Prostate gland (tissue), 2 donors: Measurements from ENCODE around the gene WDR3. TPM values are rescaled to one million over a fixed set of nuclear protein-coding genes. Genes with fewer than 3 reads are reported as not detected.

Experiments used
- DNase-seq: peaks from one replicate; pipeline ENCODE4 v3.0.0-alpha.2; 2019; ENCODE audit warnings: low spot score
- H3K27ac ChIP-seq, 2 donors: fragments of 200-600 bp; sonication (generic); 2 replicates each; pipeline ENCODE4 v1.5.1; 2017 to 2019
- H3K27me3 ChIP-seq: fragments of 200-600 bp; sonication (generic); replicated peaks from 2 replicates; pipeline ENCODE4 v1.5.1; 2019; ENCODE audit not compliant: insufficient read depth
- H3K36me3 ChIP-seq, 2 donors: fragments of 200-600 bp; sonication (generic); 1 replicate in 1 of 2; 2 replicates in 1 of 2; pipeline versions ENCODE4 v1.5.1 to v1.8.1; 2017 to 2019
- H3K4me1 ChIP-seq: fragments of 200-600 bp; sonication (generic); replicated peaks from 2 replicates; pipeline ENCODE4 v1.5.1; 2019
- H3K4me3 ChIP-seq, 2 donors: fragments of 200-600 bp; sonication (generic); 2 replicates each; pipeline ENCODE4 v1.5.1; 2017 to 2019
- H3K9me3 ChIP-seq: fragments of 200-600 bp; sonication (generic); 2 replicates; pipeline ENCODE4 v1.5.1; 2017
- POLR2A ChIP-seq: fragments of 450-650 bp; IDR thresholded peaks from one replicate; pipeline ENCODE4 v1.6.1; 2016; ENCODE audit warnings: antibody characterized with exemption, mild to moderate bottlenecking
- POLR2AphosphoS5 ChIP-seq: sonication (generic); formaldehyde crosslinking; IDR thresholded peaks from one replicate; pipeline ENCODE4 v1.6.1; 2017; ENCODE audit warnings: antibody characterized with exemption
- WGBS: methylation state at CpG from one replicate; pipeline ENCODE4 v1.1.5; 2018; 5-methylcytosine and 5-hydroxymethylcytosine counted together
- intact Hi-C: fragments of 100-400 bp; cut with DNase I; formaldehyde crosslinking; loops from one replicate; pipeline ENCODE4 v1.14.2; 2022
- total RNA-seq, 2 donors: library from RNA; depleted of rRNA; stranded (reverse); fragments of >200 nt; gene quantifications; one replicate each; pipeline ENCODE4 v1.1.0, GENCODE V29; 2016
- TF ChIP-seq, protein P1 (sequence below), 4 experiments: fragments of 200-600 bp in 2 of 4; fragments of 450-650 bp in 2 of 4; sonication (generic) in 2 of 4; IDR thresholded peaks; 1 replicate in 3 of 4; 2 replicates in 1 of 4; pipeline ENCODE4 v1.5.1; 2016 to 2019; ENCODE audit warnings: antibody characterized with exemption in 4 of 4, mild to moderate bottlenecking in 2 of 4, moderate library complexity in 2 of 4

Gene WDR3
- total RNA-seq, 2 donors from 2014 or later, result 15.6 to 20.6 TPM

DNA sequence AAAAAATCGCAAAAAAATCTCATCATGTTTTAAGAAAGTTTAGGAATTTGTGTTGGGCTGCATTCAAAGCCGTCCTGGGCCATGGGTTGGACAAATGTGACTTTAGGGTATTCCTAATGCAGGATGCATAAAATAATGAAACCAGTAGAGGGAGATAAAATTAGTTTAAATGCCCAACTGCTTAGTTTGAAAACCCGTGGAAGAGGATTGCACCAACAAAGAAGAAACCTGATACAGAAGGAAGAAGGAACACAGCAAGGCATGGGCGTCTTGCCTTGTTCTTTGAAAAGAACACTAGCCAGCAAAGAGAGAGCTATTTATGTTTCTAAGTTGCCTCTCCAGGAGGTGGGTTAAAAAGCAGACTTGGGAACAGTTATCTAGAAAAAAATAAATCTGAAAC is 37.9 kb downstream of the WDR3 start:
- no peaks in the 10 kb centered on the region for H3K36me3 ChIP-seq
- TF ChIP-seq, protein P1, sequence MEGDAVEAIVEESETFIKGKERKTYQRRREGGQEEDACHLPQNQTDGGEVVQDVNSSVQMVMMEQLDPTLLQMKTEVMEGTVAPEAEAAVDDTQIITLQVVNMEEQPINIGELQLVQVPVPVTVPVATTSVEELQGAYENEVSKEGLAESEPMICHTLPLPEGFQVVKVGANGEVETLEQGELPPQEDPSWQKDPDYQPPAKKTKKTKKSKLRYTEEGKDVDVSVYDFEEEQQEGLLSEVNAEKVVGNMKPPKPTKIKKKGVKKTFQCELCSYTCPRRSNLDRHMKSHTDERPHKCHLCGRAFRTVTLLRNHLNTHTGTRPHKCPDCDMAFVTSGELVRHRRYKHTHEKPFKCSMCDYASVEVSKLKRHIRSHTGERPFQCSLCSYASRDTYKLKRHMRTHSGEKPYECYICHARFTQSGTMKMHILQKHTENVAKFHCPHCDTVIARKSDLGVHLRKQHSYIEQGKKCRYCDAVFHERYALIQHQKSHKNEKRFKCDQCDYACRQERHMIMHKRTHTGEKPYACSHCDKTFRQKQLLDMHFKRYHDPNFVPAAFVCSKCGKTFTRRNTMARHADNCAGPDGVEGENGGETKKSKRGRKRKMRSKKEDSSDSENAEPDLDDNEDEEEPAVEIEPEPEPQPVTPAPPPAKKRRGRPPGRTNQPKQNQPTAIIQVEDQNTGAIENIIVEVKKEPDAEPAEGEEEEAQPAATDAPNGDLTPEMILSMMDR (IDR thresholded peaks at IDR 0.05), result no peak
- TF ChIP-seq POLR2AphosphoS5 (no peak), POLR2A (no peak)
- H3K4me3 ChIP-seq, result no peak overlapping the region
- H3K27ac ChIP-seq, result no peak overlapping the region
- no peak for DNase-seq
- H3K9me3 ChIP-seq, result no peaks in the 10 kb centered on the region
- no peaks in the 10 kb centered on the region for H3K27me3 ChIP-seq
- H3K4me1 ChIP-seq, result no peaks in the 10 kb centered on the region
- WGBS, result 39% methylated on average over 4 of the region's 4 CpGs
- intact Hi-C loops, result no loop called here

DNA sequence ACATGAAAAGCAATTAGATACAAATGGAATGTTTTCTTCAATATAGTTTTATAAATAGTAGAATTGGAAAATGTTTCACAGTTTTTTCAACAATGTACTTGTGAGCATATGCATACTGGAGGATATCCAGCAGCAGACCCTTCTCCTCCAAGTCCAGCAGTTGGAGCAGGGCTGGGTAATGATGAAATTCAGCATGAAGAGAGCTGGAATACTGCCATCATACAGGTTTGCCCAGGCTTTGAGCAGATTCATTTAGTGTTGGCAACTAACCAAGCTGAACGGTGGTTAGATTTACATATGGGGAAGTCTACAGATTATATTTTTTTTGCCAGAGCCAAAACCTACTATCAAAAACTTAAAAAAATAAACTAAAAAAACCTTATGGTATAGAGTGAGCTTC is 38.3 kb downstream of the WDR3 start:
- WGBS, result 9% methylated on average over 1 of the region's 1 CpG
- Histone ChIP-seq H3K36me3 (no peaks in the 10 kb centered on the region), H3K9me3 (no peaks in the 10 kb centered on the region), H3K4me1 (no peaks in the 10 kb centered on the region), H3K27ac (no peak overlapping the region), H3K27me3 (no peaks in the 10 kb centered on the region), H3K4me3 (no peak overlapping the region)
- TF ChIP-seq POLR2A (no peak), POLR2AphosphoS5 (no peak)
- TF ChIP-seq, protein P1 (IDR thresholded peaks at IDR 0.05), result no peak
- no peak for DNase-seq
- intact Hi-C loops, result no loop called here

DNA sequence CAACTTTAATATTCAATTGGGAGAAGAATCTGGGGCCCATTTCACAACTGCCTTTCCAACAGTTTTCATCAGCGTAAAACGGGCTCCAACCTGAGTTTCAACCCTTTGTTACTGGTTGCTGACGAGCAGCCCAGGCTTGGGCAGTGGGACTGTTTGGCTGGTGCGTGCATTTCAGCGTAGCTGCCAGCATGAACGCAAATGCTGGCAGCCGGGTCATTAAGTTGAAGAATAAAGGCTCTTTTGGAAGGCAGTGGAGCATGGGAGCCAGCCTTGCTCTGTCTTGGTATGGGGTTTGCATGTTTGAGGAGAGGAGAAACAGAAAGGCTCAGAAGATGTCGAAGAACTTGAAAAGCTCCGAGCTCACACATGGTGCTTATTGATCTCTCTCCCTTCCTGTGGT is 40.7 kb downstream of the WDR3 start:
- TF ChIP-seq POLR2A, result no peak
- no peak for TF ChIP-seq POLR2AphosphoS5
- TF ChIP-seq, protein P1 (IDR thresholded peaks at IDR 0.05), result no peak
- Histone ChIP-seq H3K36me3 (no peaks in the 10 kb centered on the region), H3K4me1 (no peaks in the 10 kb centered on the region), H3K4me3 (no peak overlapping the region), H3K27me3 (no peaks in the 10 kb centered on the region), H3K9me3 (no peaks in the 10 kb centered on the region), H3K27ac (no peak overlapping the region)
- intact Hi-C loops, result no loop called here
- no peak for DNase-seq
- WGBS, result 38% methylated on average over 9 of the region's 9 CpGs

DNA sequence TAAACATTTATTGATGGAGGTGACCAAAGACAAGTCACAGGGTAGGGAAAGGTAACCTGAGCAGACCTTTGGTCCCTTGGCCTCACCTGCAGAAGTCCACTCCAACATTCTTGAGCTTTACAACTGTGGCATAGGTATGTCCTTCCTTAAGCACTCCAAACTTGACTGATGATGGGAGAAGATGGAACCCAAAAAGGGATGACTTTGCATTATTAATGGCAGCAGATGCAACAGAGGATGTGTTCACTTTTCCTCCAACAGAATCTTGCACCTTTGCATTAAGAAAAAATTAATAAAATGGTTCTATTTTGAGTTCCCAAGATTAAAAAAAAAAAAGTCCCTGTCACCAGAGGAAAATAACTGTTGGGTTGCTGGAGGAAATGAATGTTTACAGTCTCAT is 42.2 kb downstream of the WDR3 start:
- H3K4me1 ChIP-seq, result no peaks in the 10 kb centered on the region
- intact Hi-C loops, result no loop called here
- no peak overlapping the region for H3K4me3 ChIP-seq
- no peak for TF ChIP-seq POLR2A
- TF ChIP-seq POLR2AphosphoS5, result no peak
- TF ChIP-seq, protein P1 (IDR thresholded peaks at IDR 0.05), result no peak
- H3K27me3 ChIP-seq, result no peaks in the 10 kb centered on the region
- no peak for DNase-seq
- H3K9me3 ChIP-seq, result no peaks in the 10 kb centered on the region
- no peaks in the 10 kb centered on the region for H3K36me3 ChIP-seq
- no peak overlapping the region for H3K27ac ChIP-seq

DNA sequence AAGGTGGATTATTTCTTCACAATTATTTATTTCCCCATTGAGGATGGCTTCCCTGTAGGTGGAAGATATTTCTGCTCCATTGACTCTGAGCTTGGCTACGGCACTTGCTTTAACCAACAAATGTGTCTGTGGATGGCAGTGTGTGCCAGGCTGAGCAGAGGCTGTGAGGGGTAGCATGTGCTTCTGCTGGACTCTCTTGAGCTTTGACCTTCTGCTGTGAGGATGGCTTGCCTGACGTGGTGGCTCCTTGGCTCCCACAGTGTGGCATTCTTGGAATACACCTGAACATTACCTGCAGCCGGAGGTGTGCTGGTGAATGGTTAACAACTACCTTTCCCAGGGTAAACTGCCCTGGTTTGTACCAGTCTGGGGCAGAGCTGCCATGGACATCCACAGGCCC is 46.8 kb downstream of the WDR3 start:
- Histone ChIP-seq H3K9me3 (no peaks in the 10 kb centered on the region), H3K36me3 (no peaks in the 10 kb centered on the region), H3K27ac (no peak overlapping the region), H3K27me3 (no peaks in the 10 kb centered on the region), H3K4me3 (no peak overlapping the region), H3K4me1 (no peaks in the 10 kb centered on the region)
- intact Hi-C loops, result no loop called here
- no peak for DNase-seq
- WGBS, result 93% methylated on average over 3 of the region's 3 CpGs
- TF ChIP-seq POLR2A (no peak), POLR2AphosphoS5 (no peak)
- TF ChIP-seq, protein P1 (IDR thresholded peaks at IDR 0.05), result no peak
